HG03565 (cell line): ENCODE data around the gene MYCBPAP.

Experiments used
- ATAC-seq: cut with Tn5 transposase; IDR thresholded peaks from one replicate; pipeline ENCODE4 v1.9.1; 2021; ENCODE audit warnings: mild to moderate bottlenecking, moderate library complexity; ENCODE audit not compliant: unreplicated experiment

The MYCBPAP gene

GRCh38 chr17:50507871-50508572 lies at the start of gene MYCBPAP:
Gene MYCBPAP, plus strand, starts transcription at chr17:50508439. Its CDS starts 236 bp downstream, at chr17:50508675.
- no peak for ATAC-seq

- ATAC-seq = no peak
Measured at GRCh38 chr17:50458701-50459676, 49.2 kb upstream of the MYCBPAP start.

- ATAC-seq = no peak
Measured at GRCh38 chr17:50459756-50460155, 48.5 kb upstream of the MYCBPAP start.

GRCh38 chr17:50460831-50461526 lies 47.3 kb upstream of the MYCBPAP start:
- no peak for ATAC-seq

- no peak for ATAC-seq
Measured at GRCh38 chr17:50461550-50462132, 46.6 kb upstream of the MYCBPAP start.

- no peak for ATAC-seq
Measured at GRCh38 chr17:50462446-50462845, 45.8 kb upstream of the MYCBPAP start.

- ATAC-seq = no peak
Measured at GRCh38 chr17:50464121-50464520, 44.1 kb upstream of the MYCBPAP start.

- ATAC-seq = no peak
Measured at GRCh38 chr17:50464736-50465135, 43.5 kb upstream of the MYCBPAP start.

- no peak for ATAC-seq
Measured at GRCh38 chr17:50465171-50465570, 43.1 kb upstream of the MYCBPAP start.

GRCh38 chr17:50465635-50466034 lies 42.6 kb upstream of the MYCBPAP start:
- ATAC-seq = no peak

GRCh38 chr17:50466371-50467113 lies 41.7 kb upstream of the MYCBPAP start:
- no peak for ATAC-seq

- ATAC-seq = no peak
Measured at GRCh38 chr17:50467114-50467854, 41.0 kb upstream of the MYCBPAP start.

GRCh38 chr17:50467855-50468303 lies 40.4 kb upstream of the MYCBPAP start:
- ATAC-seq = no peak

- no peak for ATAC-seq
Measured at GRCh38 chr17:50468304-50469207, 39.7 kb upstream of the MYCBPAP start, which contains the start of gene CHAD. Gene CHAD, minus strand, starts transcription at chr17:50468880. Its CDS starts 67 bp downstream, at chr17:50468813.

- ATAC-seq = no peak
Measured at GRCh38 chr17:50469208-50469605, 39.0 kb upstream of the MYCBPAP start.

- ATAC-seq = no peak
Measured at GRCh38 chr17:50469671-50470305, 38.5 kb upstream of the MYCBPAP start.

GRCh38 chr17:50470426-50470825 lies 37.8 kb upstream of the MYCBPAP start:
- no peak for ATAC-seq
